Astrocyte (in vitro differentiated cells and primary cell): ENCODE measurements around the gene SLC25A25. TPM values are rescaled to one million over a fixed set of nuclear protein-coding genes. Genes with fewer than 3 reads are reported as not detected.

Experiments used
- DNase-seq: peaks from one replicate; pipeline ENCODE4 v3.0.0-alpha.2; 2010; ENCODE audit warnings: low read depth
- FAIRE-seq: peaks from 2 replicates; lab custom pipeline; 2011; peaks lifted over from hg19 to GRCh38; lab: Jason Lieb, UNC
- H2AFZ ChIP-seq: 2 replicates; pipeline ENCODE4 v1.6.0; 2012; ENCODE audit warnings: low read depth, low read length, inconsistent platforms
- H3K27ac ChIP-seq: 2 replicates; pipeline ENCODE4 v1.5.1; 2011; ENCODE audit warnings: low read depth, low read length, inconsistent platforms
- H3K27me3 ChIP-seq: 2 replicates; pipeline ENCODE4 v1.6.0; 2011; ENCODE audit warnings: low read length, inconsistent platforms; ENCODE audit not compliant: insufficient read depth
- H3K36me3 ChIP-seq: 2 replicates; pipeline ENCODE4 v1.5.1; 2011; ENCODE audit warnings: low read length, inconsistent platforms; ENCODE audit not compliant: insufficient read depth
- H3K4me1 ChIP-seq: 2 replicates; pipeline ENCODE4 v1.5.1; 2011; ENCODE audit warnings: low read length, inconsistent platforms; ENCODE audit not compliant: insufficient read depth
- H3K4me2 ChIP-seq: 2 replicates; pipeline ENCODE4 v1.6.0; 2012; ENCODE audit warnings: low read length, inconsistent platforms
- H3K4me3 ChIP-seq: 2 replicates; pipeline ENCODE4 v1.5.1; 2011; ENCODE audit warnings: low read depth, mild to moderate bottlenecking, low read length, inconsistent platforms; ENCODE audit not compliant: insufficient read depth
- H3K79me2 ChIP-seq: 2 replicates; pipeline ENCODE4 v1.6.0; 2012; ENCODE audit warnings: mild to moderate bottlenecking, low read length, inconsistent platforms; ENCODE audit not compliant: insufficient read depth
- H3K9ac ChIP-seq: 2 replicates; pipeline ENCODE4 v1.6.0; 2012; ENCODE audit warnings: mild to moderate bottlenecking, low read length, inconsistent platforms
- H3K9me3 ChIP-seq: 2 replicates; pipeline ENCODE4 v1.5.1; 2012; ENCODE audit warnings: low read depth, mild to moderate bottlenecking, low read length, inconsistent platforms; ENCODE audit not compliant: insufficient read depth
- H4K20me1 ChIP-seq: 2 replicates; pipeline ENCODE4 v1.6.0; 2012; ENCODE audit warnings: low read length, inconsistent platforms; ENCODE audit not compliant: insufficient read depth
- H3K27ac Mint-ChIP-seq: one replicate; pipeline ENCODE4 v1.8.0; 2021; ENCODE audit warnings: mild to moderate bottlenecking, mixed read lengths; ENCODE audit not compliant: unreplicated experiment
- H3K27me3 Mint-ChIP-seq: one replicate; pipeline ENCODE4 v1.8.0; 2021; ENCODE audit warnings: low read depth, mixed read lengths; ENCODE audit not compliant: unreplicated experiment
- H3K36me3 Mint-ChIP-seq: one replicate; pipeline ENCODE4 v1.8.0; 2021; ENCODE audit warnings: low read depth, mixed read lengths; ENCODE audit not compliant: unreplicated experiment
- H3K4me1 Mint-ChIP-seq: one replicate; pipeline ENCODE4 v1.8.0; 2021; ENCODE audit warnings: low read depth, mixed read lengths; ENCODE audit not compliant: unreplicated experiment
- H3K4me3 Mint-ChIP-seq: one replicate; pipeline ENCODE4 v1.8.0; 2021; ENCODE audit warnings: mild to moderate bottlenecking, moderate library complexity, mixed read lengths; ENCODE audit not compliant: unreplicated experiment
- H3K9me3 Mint-ChIP-seq: one replicate; pipeline ENCODE4 v1.8.0; 2021; ENCODE audit warnings: mild to moderate bottlenecking, mixed read lengths; ENCODE audit not compliant: unreplicated experiment
- CTCF ChIP-seq: IDR thresholded peaks from 2 replicates; pipeline ENCODE4 v1.5.1; 2011; ENCODE audit warnings: low read depth, mild to moderate bottlenecking, inconsistent platforms, low read length, moderate library complexity; ENCODE audit not compliant: insufficient read depth
- EZH2 ChIP-seq: IDR thresholded peaks from 2 replicates; pipeline ENCODE4 v1.6.1; 2012; ENCODE audit warnings: mild to moderate bottlenecking, low read length, inconsistent platforms; ENCODE audit not compliant: insufficient read depth
- total RNA-seq: library from RNA; stranded (reverse); gene quantifications from 2 replicates; pipeline ENCODE4 v1.2.1, GENCODE V29; 2021

Gene SLC25A25
- total RNA-seq, 1 donor from 2014 or later, result 14.4 TPM

GRCh38 chr9:128116104-128117083 lies 48.4 kb downstream of the SLC25A25 start:
- no peaks in the 10 kb centered on the region for H3K9me3 Mint-ChIP-seq
- TF ChIP-seq EZH2 (no peak), CTCF (no peak)
- H3K36me3 ChIP-seq, result no peaks in the 10 kb centered on the region
- FAIRE-seq, result no peak
- H3K4me1 Mint-ChIP-seq, result peaks cover 2% of the 10 kb centered on the region
- no peak overlapping the region for H3K4me2 ChIP-seq
- no peak overlapping the region for H3K27ac ChIP-seq
- peaks cover 3% of the 10 kb centered on the region for H3K4me1 ChIP-seq
- no peak overlapping the region for H3K4me3 Mint-ChIP-seq
- peak overlapping the region; percentile 41 for H3K27ac Mint-ChIP-seq
- no peaks in the 10 kb centered on the region for H3K27me3 Mint-ChIP-seq
- H3K9me3 ChIP-seq, result no peaks in the 10 kb centered on the region
- no peak overlapping the region for H3K9ac ChIP-seq
- peaks cover 13% of the 10 kb centered on the region for H3K36me3 Mint-ChIP-seq
- no peaks in the 10 kb centered on the region for H3K79me2 ChIP-seq
- no peak overlapping the region for H3K4me3 ChIP-seq
- no peak for DNase-seq
- no peaks in the 10 kb centered on the region for H3K27me3 ChIP-seq
- H4K20me1 ChIP-seq, result peaks cover 4% of the 10 kb centered on the region
- no peak overlapping the region for H2AFZ ChIP-seq

GRCh38 chr9:128117613-128118471 lies 49.8 kb downstream of the SLC25A25 start:
- no peaks in the 10 kb centered on the region for H3K79me2 ChIP-seq
- no peaks in the 10 kb centered on the region for H3K36me3 ChIP-seq
- peak overlapping the region; percentile 33 for H3K9ac ChIP-seq
- no peaks in the 10 kb centered on the region for H3K9me3 ChIP-seq
- no peak overlapping the region for H2AFZ ChIP-seq
- peaks cover 2% of the 10 kb centered on the region for H3K4me1 Mint-ChIP-seq
- H3K9me3 Mint-ChIP-seq, result no peaks in the 10 kb centered on the region
- H3K36me3 Mint-ChIP-seq, result peaks cover 11% of the 10 kb centered on the region
- H4K20me1 ChIP-seq, result peaks cover 4% of the 10 kb centered on the region
- no peak overlapping the region for H3K4me3 ChIP-seq
- DNase-seq (peak; percentile 52), FAIRE-seq (no peak)
- peaks cover 3% of the 10 kb centered on the region for H3K4me1 ChIP-seq
- peak overlapping the region; percentile 54 for H3K4me2 ChIP-seq
- no peak overlapping the region for H3K4me3 Mint-ChIP-seq
- no peak overlapping the region for H3K27ac ChIP-seq
- H3K27me3 ChIP-seq, result no peaks in the 10 kb centered on the region
- no peak for TF ChIP-seq EZH2
- TF ChIP-seq CTCF, result peak; percentile 100
- H3K27ac Mint-ChIP-seq, result peak overlapping the region; percentile 92
- no peaks in the 10 kb centered on the region for H3K27me3 Mint-ChIP-seq
